T-helper 17 cell (primary cell): ENCODE measurements around the gene TMEM143. TPM values are rescaled to one million over a fixed set of nuclear protein-coding genes. Genes with fewer than 3 reads are reported as not detected.
A peak's percentile ranks its signal among the peaks of the same experiment; 100 is the strongest.

Source experiments
- ATAC-seq: fragments of 150-1000 bp; cut with Tn5 transposase; 2 replicates; pipeline ENCODE4 v1.10.0; 2021; ENCODE audit warnings: mild to moderate bottlenecking, moderate library complexity
- DNase-seq, 3 donors: peaks; one replicate each; pipeline versions ENCODE4 v3.0.0 to v3.0.0-alpha.2; 2020 to 2021
- H3K9me3 ChIP-seq: one replicate; pipeline ENCODE4 v1.7.0; 2013; ENCODE audit warnings: low read length, mild to moderate bottlenecking; ENCODE audit not compliant: control insufficient read depth, poor library complexity, severe bottlenecking
- H3K27ac Mint-ChIP-seq: one replicate; pipeline ENCODE4 v1.8.0; 2022; ENCODE audit warnings: mild to moderate bottlenecking, moderate library complexity, mixed read lengths
- H3K27me3 Mint-ChIP-seq: one replicate; pipeline ENCODE4 v1.8.0; 2022; ENCODE audit warnings: mixed read lengths
- H3K36me3 Mint-ChIP-seq: one replicate; pipeline ENCODE4 v1.8.0; 2022; ENCODE audit warnings: low read depth, mixed read lengths
- H3K4me1 Mint-ChIP-seq: one replicate; pipeline ENCODE4 v1.8.0; 2022; ENCODE audit warnings: mild to moderate bottlenecking, mixed read lengths
- H3K4me3 Mint-ChIP-seq: one replicate; pipeline ENCODE4 v1.8.0; 2022; ENCODE audit warnings: mild to moderate bottlenecking, moderate library complexity, mixed read lengths
- total RNA-seq, 4 donors: library from RNA in 2 of 4; stranded (reverse) in 2 of 4; gene quantifications; one replicate each; pipeline ENCODE4 v1.2.3 and lab custom pipeline; 2022 to 2026

TMEM143 gene
- total RNA-seq (1 to 10 TPM; 7.9 to 8.8 TPM), total RNA-seq (lab: John Stamatoyannopoulos, UW) (4.2 to 6.1 reads per million in 2 donors)

- H3K9me3 ChIP-seq = no peaks in the 10 kb centered on the region
- Mint-ChIP-seq H3K4me3 (peak within 1 kb of the TSS; percentile 92), H3K36me3 (no peaks in the 10 kb centered on the region), H3K27me3 (no peaks in the 10 kb centered on the region), H3K4me1 (peaks cover 10% of the 10 kb centered on the region), H3K27ac (peak within 1 kb of the TSS; percentile 90)
- DNase-seq (peak; percentile 94 to 99 (median 97)), ATAC-seq (peak; percentile 91)
These were observed at the start of gene TMEM143, which contains the start of gene SYNGR4 for GRCh38 chr19:48363810-48364597. TMEM143 (minus strand) TSS chr19:48363940; CDS start chr19:48363920, 20 bp downstream. SYNGR4 (plus strand) TSS chr19:48364367; CDS start chr19:48365843, 1,476 bp downstream.

- H3K27me3 Mint-ChIP-seq = peaks cover 15% of the 10 kb centered on the region
- no peaks in the 10 kb centered on the region for H3K9me3 ChIP-seq
- H3K4me3 Mint-ChIP-seq = no peak overlapping the region
- H3K36me3 Mint-ChIP-seq = peaks cover 3% of the 10 kb centered on the region
- no peak overlapping the region for H3K27ac Mint-ChIP-seq
- peaks cover 7% of the 10 kb centered on the region for H3K4me1 Mint-ChIP-seq
- no peak for DNase-seq
- ATAC-seq = no peak
These were observed 42.1 kb upstream of the TMEM143 start for GRCh38 chr19:48405850-48406249.

- H3K27me3 Mint-ChIP-seq = peaks cover 15% of the 10 kb centered on the region
- no peak overlapping the region for H3K27ac Mint-ChIP-seq
- no peak for ATAC-seq
- no peaks in the 10 kb centered on the region for H3K9me3 ChIP-seq
- DNase-seq = no peak
- H3K4me3 Mint-ChIP-seq = no peak overlapping the region
- H3K36me3 Mint-ChIP-seq = peaks cover 3% of the 10 kb centered on the region
- peaks cover 7% of the 10 kb centered on the region for H3K4me1 Mint-ChIP-seq
These were observed 41.4 kb upstream of the TMEM143 start for GRCh38 chr19:48405010-48405659.

DNA sequence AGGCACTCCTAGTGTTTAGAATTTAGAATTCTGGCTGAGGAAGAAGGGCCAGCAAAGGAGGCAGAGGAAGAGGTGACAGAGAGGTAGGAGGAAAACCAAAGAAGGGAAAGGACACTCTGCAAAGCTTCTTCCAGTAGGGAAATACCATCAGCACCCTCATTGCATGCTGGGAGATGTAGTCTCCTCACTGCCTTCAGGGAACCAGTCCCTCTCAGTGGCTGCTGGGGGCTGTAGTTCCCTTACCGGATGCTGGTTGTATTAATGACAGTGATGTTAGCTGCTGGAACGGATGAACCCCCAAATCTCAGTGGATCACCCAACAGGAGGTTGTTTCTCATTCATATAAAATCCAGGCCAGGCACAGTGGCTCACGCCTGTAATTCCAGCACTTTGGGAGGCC, 39.9 kb upstream of the TMEM143 start:
- no peaks in the 10 kb centered on the region for H3K9me3 ChIP-seq
- H3K4me3 Mint-ChIP-seq = no peak overlapping the region
- peak; percentile 70 for ATAC-seq
- DNase-seq = peak in 1 of 3 donors; percentile 28
- peaks cover 15% of the 10 kb centered on the region for H3K27me3 Mint-ChIP-seq
- no peak overlapping the region for H3K27ac Mint-ChIP-seq
- peaks cover 7% of the 10 kb centered on the region for H3K4me1 Mint-ChIP-seq
- peaks cover 3% of the 10 kb centered on the region for H3K36me3 Mint-ChIP-seq

- H3K27ac Mint-ChIP-seq = peak overlapping the region; percentile 69
- no peak for DNase-seq
- peaks cover 14% of the 10 kb centered on the region for H3K4me1 Mint-ChIP-seq
- H3K36me3 Mint-ChIP-seq = peaks cover 10% of the 10 kb centered on the region
- H3K9me3 ChIP-seq = no peaks in the 10 kb centered on the region
- no peak for ATAC-seq
- H3K4me3 Mint-ChIP-seq = no peak overlapping the region
- peaks cover 11% of the 10 kb centered on the region for H3K27me3 Mint-ChIP-seq
These were observed 37.5 kb upstream of the TMEM143 start for GRCh38 chr19:48401287-48401686.

GRCh38 chr19:48400018-48400742, 36.4 kb upstream of the TMEM143 start:
- no peak overlapping the region for H3K4me3 Mint-ChIP-seq
- ATAC-seq (peak; percentile 36), DNase-seq (peak in 2 of 3 donors; percentile 25 to 34)
- H3K36me3 Mint-ChIP-seq = peaks cover 9% of the 10 kb centered on the region
- H3K9me3 ChIP-seq = no peaks in the 10 kb centered on the region
- H3K27me3 Mint-ChIP-seq = peaks cover 17% of the 10 kb centered on the region
- H3K4me1 Mint-ChIP-seq = peaks cover 21% of the 10 kb centered on the region
- no peak overlapping the region for H3K27ac Mint-ChIP-seq

- Mint-ChIP-seq H3K27me3 (peaks cover 22% of the 10 kb centered on the region), H3K4me1 (peaks cover 27% of the 10 kb centered on the region), H3K27ac (peak overlapping the region; percentile 93), H3K36me3 (peaks cover 14% of the 10 kb centered on the region), H3K4me3 (peak overlapping the region; percentile 95)
- peak; percentile 75 for ATAC-seq
- DNase-seq = peak; percentile 78 to 80 (median 79)
- H3K9me3 ChIP-seq = no peaks in the 10 kb centered on the region
These were observed 34.9 kb upstream of the TMEM143 start for GRCh38 chr19:48398375-48399235.

DNA sequence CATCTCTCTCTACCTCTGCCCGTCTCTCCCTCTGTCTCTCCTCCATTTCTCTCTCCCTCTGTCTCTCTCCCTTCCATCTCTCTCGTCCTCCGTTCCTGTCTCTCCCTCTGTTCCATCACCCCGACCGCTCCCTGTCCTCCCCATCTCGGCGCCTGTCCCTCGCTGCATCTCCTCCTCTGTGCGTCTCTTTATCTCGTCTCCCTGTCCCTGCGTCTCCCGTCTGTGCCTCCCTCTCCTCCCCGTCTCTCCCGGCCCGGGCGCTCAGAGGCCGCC, 34.3 kb upstream of the TMEM143 start:
- H3K9me3 ChIP-seq = no peaks in the 10 kb centered on the region
- peak overlapping the region; percentile 93 for H3K27ac Mint-ChIP-seq
- DNase-seq = no peak
- H3K4me3 Mint-ChIP-seq = peak overlapping the region; percentile 95
- H3K36me3 Mint-ChIP-seq = peaks cover 14% of the 10 kb centered on the region
- no peak for ATAC-seq
- H3K27me3 Mint-ChIP-seq = peaks cover 22% of the 10 kb centered on the region
- peaks cover 27% of the 10 kb centered on the region for H3K4me1 Mint-ChIP-seq

DNA sequence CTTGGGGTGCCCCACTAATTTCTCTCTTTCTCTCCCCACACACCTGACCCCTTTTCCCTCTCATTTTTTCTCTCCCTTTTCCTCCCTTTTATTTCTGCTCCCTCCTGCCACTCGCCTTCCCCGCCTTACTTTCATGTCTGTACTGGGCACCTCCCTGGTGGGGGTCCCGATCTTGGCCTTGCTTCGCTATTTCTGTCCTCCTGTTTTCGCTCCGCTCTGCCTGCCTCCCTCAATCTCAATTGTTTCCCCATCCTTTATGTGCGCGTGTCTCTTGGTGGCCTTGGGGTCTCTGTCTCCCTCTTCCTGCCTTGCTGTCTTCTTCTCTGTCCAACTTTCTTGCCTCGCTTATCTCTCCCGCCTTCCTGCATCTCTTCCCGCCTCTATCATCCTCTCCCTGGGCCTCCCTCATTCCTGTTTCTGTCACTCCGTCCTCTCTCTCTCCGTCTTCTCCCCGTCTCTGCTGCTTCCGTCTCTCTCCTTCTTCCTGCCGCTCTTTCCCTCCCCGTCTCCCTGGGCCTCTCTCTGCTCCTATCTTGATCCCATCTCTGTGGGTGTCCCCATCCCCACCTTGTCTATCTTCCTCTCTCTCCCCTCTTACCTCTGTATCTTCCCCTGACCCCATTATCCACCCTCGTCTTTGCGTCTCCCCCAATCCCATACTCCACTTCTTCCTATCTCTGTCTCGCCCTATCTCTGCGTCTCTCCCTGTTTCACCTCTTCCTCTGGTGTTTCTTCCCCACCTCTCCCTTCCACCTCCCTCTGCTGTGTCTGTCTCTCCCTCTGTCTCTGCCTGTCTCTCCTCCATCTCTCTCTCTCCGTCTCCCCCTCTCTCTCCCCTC, 33.7 kb upstream of the TMEM143 start:
- DNase-seq = no peak
- H3K4me3 Mint-ChIP-seq = peak overlapping the region; percentile 95
- H3K36me3 Mint-ChIP-seq = peaks cover 14% of the 10 kb centered on the region
- H3K27ac Mint-ChIP-seq = peak overlapping the region; percentile 93
- H3K27me3 Mint-ChIP-seq = peaks cover 22% of the 10 kb centered on the region
- no peaks in the 10 kb centered on the region for H3K9me3 ChIP-seq
- ATAC-seq = no peak
- peaks cover 29% of the 10 kb centered on the region for H3K4me1 Mint-ChIP-seq

DNA sequence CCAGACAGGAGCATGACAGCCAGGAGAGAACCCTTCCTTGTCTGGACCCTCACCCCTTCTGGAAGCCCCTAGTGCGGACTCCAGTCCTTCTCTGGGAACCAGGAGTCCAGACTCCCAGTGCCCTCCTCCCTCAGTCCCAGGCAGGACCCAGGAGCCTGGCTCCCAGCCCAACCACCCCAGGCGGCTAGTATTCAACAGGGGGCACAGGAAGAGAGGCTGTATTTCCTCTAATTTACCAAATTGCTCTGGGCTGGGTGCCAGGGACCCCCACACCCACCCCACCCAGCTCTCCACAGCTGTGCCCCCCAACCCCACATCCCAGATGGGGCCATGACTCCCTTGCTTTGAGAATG, 33.1 kb upstream of the TMEM143 start:
- H3K4me3 Mint-ChIP-seq = no peak overlapping the region
- H3K27me3 Mint-ChIP-seq = peaks cover 22% of the 10 kb centered on the region
- DNase-seq (no peak), ATAC-seq (no peak)
- no peaks in the 10 kb centered on the region for H3K9me3 ChIP-seq
- H3K36me3 Mint-ChIP-seq = peaks cover 14% of the 10 kb centered on the region
- peak overlapping the region; percentile 93 for H3K27ac Mint-ChIP-seq
- H3K4me1 Mint-ChIP-seq = peaks cover 25% of the 10 kb centered on the region

GRCh38 chr19:48396016-48396823, 32.5 kb upstream of the TMEM143 start:
- no peak overlapping the region for H3K4me3 Mint-ChIP-seq
- no peak overlapping the region for H3K27ac Mint-ChIP-seq
- H3K9me3 ChIP-seq = no peaks in the 10 kb centered on the region
- no peak for ATAC-seq
- peaks cover 28% of the 10 kb centered on the region for H3K4me1 Mint-ChIP-seq
- DNase-seq = no peak
- H3K36me3 Mint-ChIP-seq = peaks cover 14% of the 10 kb centered on the region
- peaks cover 22% of the 10 kb centered on the region for H3K27me3 Mint-ChIP-seq
